Fibroblast of villous mesenchyme (primary cell): ENCODE results near the gene LZTR1. TPM values are rescaled to one million over a fixed set of nuclear protein-coding genes. Genes with fewer than 3 reads are reported as not detected.

Experiments
- DNase-seq: peaks from one replicate; pipeline ENCODE4 v3.0.0-alpha.2; 2010; ENCODE audit warnings: low read depth
- H3K4me3 ChIP-seq: 2 replicates; pipeline ENCODE4 v1.5.1; 2011; ENCODE audit warnings: low read depth, mild to moderate bottlenecking, low read length
- total RNA-seq: library from RNA; depleted of rRNA; stranded (reverse); fragments of >200 nt; gene quantifications from 2 replicates; pipeline ENCODE4 v1.2.3, GENCODE V29; 2012
- TF ChIP-seq, protein P1 (sequence below): IDR thresholded peaks from 2 replicates; pipeline ENCODE4 v1.5.1; 2012; ENCODE audit warnings: low read depth, mild to moderate bottlenecking, low read length; ENCODE audit not compliant: insufficient read depth

LZTR1 gene
- total RNA-seq, 1 donor = 60.9 TPM

DNA sequence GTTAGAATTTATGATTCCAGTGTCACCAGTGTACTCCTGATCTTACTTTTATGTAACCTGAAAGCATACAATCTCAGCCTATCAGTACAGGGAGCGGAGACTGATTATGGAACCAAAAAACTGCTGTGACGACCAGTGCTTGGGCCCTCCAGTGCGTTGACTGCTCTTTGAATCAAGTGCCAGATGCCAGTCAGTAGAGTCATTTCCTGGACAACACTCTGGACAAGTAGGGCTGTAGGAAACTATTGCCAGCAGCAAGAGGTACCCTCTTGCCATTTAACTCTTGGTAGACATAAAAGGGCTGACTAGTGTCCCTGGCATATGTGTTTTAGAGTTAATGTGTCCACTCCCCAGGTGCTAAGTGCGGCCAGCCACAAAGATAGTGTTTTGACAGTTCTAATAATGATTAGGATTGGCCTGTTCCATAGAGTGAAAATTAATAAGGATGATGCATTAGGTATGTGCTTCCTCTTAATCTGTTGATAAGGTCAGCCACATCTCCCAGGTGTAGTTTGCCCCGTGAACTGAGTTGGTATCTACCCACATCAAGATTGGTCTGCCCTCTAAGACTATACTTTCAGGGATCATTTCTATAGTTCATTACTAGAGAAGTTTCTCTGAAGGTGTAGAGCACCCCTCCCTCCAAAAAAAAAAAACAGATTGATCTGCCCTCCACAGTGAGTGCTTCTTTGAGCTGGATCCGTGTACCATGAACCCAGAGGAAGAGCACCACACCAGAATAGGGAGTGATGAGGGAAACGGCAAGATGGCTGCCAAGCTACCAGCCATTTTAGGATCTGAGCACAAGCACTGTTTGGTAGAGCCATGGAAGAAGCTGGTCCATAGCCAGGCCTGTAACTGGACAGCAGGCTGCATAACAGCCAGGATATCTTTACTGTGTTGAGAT lies 35.8 kb upstream of the LZTR1 start:
- no peak for DNase-seq
- TF ChIP-seq, protein P1, sequence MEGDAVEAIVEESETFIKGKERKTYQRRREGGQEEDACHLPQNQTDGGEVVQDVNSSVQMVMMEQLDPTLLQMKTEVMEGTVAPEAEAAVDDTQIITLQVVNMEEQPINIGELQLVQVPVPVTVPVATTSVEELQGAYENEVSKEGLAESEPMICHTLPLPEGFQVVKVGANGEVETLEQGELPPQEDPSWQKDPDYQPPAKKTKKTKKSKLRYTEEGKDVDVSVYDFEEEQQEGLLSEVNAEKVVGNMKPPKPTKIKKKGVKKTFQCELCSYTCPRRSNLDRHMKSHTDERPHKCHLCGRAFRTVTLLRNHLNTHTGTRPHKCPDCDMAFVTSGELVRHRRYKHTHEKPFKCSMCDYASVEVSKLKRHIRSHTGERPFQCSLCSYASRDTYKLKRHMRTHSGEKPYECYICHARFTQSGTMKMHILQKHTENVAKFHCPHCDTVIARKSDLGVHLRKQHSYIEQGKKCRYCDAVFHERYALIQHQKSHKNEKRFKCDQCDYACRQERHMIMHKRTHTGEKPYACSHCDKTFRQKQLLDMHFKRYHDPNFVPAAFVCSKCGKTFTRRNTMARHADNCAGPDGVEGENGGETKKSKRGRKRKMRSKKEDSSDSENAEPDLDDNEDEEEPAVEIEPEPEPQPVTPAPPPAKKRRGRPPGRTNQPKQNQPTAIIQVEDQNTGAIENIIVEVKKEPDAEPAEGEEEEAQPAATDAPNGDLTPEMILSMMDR = no peak
- H3K4me3 ChIP-seq = no peak overlapping the region

DNA sequence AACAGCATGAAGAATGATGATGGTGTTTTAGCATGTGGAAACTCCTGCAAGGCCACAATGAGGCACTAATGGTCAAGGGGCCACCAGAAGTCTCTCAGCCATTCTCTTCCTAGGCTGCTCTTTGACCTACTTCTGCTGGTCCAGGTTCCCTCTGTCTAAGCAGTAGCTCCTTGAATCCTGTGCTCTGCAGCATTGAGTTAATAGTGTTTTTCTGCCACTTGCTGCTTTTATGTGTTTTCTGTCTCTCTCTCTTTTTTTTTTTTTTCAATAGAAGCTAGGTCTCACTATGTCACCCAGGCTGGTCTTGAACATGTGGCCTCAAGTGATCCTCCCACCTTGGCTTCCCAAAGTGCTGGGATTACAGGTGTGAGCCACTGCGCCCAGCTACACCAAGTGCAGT lies 35.1 kb upstream of the LZTR1 start:
- TF ChIP-seq, protein P1 = no peak
- no peak for DNase-seq

DNA sequence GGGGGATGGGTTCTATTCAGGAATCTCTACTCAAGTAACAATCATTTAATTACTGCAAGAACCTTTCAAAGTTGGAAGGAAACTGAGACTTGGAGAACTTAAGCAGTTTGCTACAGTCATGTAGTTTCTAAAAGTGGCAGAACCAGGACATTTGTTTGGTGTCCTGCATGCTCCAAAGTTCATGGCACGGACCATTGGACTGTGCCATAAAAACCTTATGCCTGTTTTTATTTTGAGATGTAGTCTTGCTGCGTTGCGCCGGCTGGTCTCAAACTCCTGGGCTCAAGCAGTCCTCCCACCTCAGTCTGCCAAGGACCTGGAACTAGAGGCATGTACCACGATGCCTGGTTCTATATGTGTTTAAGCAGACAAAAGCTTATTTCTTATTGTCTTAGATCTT lies 33.6 kb upstream of the LZTR1 start:
- no peak overlapping the region for H3K4me3 ChIP-seq
- TF ChIP-seq, protein P1 = no peak

More for the DNA sequence above, 35.1 kb upstream of the LZTR1 start:
- H3K4me3 ChIP-seq = no peak overlapping the region

DNA sequence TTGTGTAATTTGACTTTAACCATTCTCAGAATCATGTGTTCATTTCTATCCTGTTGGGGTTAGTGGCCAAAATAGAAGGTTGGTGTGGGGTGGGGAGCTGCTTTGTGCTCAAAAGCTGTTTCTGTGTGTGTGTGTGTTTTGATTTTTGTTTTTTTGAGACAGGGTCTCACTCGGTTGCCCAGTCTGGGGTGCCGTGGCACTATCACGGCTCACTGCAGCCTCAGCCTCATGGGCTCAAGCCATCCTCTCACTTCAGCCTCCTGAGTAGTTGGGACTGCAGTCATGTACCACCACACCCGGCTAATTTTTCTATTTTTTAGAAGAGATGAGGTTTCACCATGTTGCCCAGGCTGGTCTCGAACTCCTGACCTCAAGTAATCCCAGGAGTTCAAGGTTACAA lies 33.1 kb upstream of the LZTR1 start:
- TF ChIP-seq, protein P1 = no peak
- H3K4me3 ChIP-seq = no peak overlapping the region
- DNase-seq = no peak

More for the DNA sequence above, 33.6 kb upstream of the LZTR1 start:
- no peak for DNase-seq

DNA sequence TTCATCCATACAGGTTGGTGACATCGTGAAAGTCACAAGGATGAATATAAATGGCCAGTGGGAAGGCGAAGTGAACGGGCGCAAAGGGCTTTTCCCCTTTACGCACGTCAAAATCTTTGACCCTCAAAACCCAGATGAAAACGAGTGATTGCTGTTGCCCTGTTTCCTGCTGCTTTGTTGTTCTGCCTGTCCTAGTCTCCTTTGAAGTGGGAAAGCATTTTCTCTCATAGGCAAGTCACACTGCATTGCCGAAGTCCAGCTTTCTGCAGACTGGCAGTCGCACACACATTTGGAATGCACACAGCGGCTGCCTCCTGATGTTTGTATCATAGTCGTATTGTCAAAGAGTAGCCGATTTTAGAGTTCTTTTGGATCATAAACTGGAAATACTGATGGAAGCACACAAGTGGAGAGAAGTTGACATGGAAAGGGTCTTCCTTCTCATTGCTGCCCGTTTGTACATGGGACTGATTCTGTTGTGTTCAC lies 32.4 kb upstream of the LZTR1 start:
- TF ChIP-seq, protein P1 = no peak

DNA sequence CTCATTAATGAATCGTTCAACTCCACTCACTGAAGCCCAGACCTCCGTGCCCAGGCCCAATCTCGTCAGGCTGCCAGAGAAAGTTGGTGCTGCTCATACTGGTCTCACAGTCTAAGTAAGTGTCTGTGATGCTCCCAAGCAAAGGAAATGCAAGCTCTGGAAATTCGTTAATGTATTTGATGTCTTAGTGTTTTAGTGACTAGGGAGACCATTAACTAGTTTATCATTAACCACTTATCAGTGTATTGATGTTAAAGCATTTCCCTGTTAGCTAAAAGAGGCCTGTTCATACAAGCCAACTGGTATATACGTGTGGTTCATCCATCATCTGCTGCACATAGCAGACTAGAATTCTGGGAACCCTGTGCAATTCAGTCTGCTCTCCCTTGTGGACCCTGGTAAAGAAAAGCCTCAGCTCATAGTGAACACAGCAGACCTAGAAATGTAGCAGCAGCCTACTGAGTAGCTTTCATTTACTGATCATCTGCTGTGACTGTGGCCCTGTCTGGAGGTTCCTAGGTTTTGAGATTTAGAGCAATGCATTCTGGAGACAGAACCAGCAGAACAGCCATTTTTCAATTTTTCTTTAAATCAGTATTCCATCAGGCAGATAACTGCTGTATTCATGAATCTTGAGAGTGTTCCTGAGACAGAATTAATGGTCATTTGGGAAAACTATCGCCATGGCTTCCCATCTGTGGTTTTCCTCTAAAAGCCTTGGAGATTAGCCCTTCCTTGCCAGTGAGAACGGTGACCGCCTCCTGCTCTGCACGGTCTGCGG lies 30.8 kb upstream of the LZTR1 start:
- TF ChIP-seq, protein P1 = no peak
- no peak overlapping the region for H3K4me3 ChIP-seq
- no peak for DNase-seq

More for the DNA sequence above, 32.4 kb upstream of the LZTR1 start:
- DNase-seq = no peak
- H3K4me3 ChIP-seq = no peak overlapping the region
